WTC11 (cell line): ENCODE results near the gene PLA2G4E. TPM values are rescaled to one million over a fixed set of nuclear protein-coding genes. Genes with fewer than 3 reads are reported as not detected.

Source experiments
- ATAC-seq: fragments of 200-7000 bp; cut with Tn5 transposase; 2 replicates; pipeline ENCODE4 v1.10.0; 2021; ENCODE audit warnings: mild to moderate bottlenecking, moderate library complexity
- CTCF ChIA-PET: fragments of 300-600 bp; sonication (Branson Sonifier 250); formaldehyde crosslinking; loops from one replicate; lab custom pipeline; 2021; ENCODE audit warnings: antibody characterized with exemption; lab: Charles Lee
- POLR2A ChIA-PET: fragments of 350-600 bp; sonication (Branson Sonifier 250); formaldehyde crosslinking; loops from one replicate; lab custom pipeline; 2021; ENCODE audit warnings: antibody characterized with exemption; lab: Charles Lee
- DNase-seq: peaks from one replicate; pipeline ENCODE4 v3.0.0; 2021; ENCODE audit warnings: low spot score
- H3K27ac Mint-ChIP-seq: 2 replicates; pipeline ENCODE4 v1.8.0; 2021; ENCODE audit warnings: mixed read lengths
- H3K27me3 Mint-ChIP-seq: 2 replicates; pipeline ENCODE4 v1.8.0; 2021; ENCODE audit warnings: low read depth, mild to moderate bottlenecking, moderate library complexity, mixed read lengths
- H3K36me3 Mint-ChIP-seq: 2 replicates; pipeline ENCODE4 v1.8.0; 2021; ENCODE audit warnings: mixed read lengths
- H3K4me1 Mint-ChIP-seq: 2 replicates; pipeline ENCODE4 v1.8.0; 2022; ENCODE audit warnings: mixed read lengths
- H3K4me3 Mint-ChIP-seq: 2 replicates; pipeline ENCODE4 v1.8.0; 2021; ENCODE audit warnings: mild to moderate bottlenecking, moderate library complexity, mixed read lengths
- H3K9me3 Mint-ChIP-seq: 2 replicates; pipeline ENCODE4 v1.8.0; 2021; ENCODE audit warnings: mixed read lengths
- CREB1 ChIP-seq: sonication (generic); formaldehyde crosslinking; IDR thresholded peaks from 2 replicates; pipeline ENCODE4 v1.8.0; 2023; ENCODE audit warnings: mild to moderate bottlenecking, missing genetic modification reagents
- CTCF ChIP-seq: fragments of 200-600 bp; IDR thresholded peaks from 2 replicates; pipeline ENCODE4 v1.8.0; 2022; ENCODE audit warnings: antibody characterized with exemption
- E2F4 ChIP-seq: sonication (generic); formaldehyde crosslinking; IDR thresholded peaks from 2 replicates; pipeline ENCODE4 v1.8.1; 2022; ENCODE audit warnings: low read depth, mild to moderate bottlenecking, moderate library complexity, missing genetic modification reagents, borderline replicate concordance
- IRF1 ChIP-seq: sonication (generic); formaldehyde crosslinking; IDR thresholded peaks from 2 replicates; pipeline ENCODE4 v1.8.0; 2023; ENCODE audit warnings: missing genetic modification reagents
- JUN ChIP-seq: sonication (generic); formaldehyde crosslinking; IDR thresholded peaks from 2 replicates; pipeline ENCODE4 v1.8.0; 2023; ENCODE audit warnings: mild to moderate bottlenecking, missing genetic modification reagents
- NR3C1 ChIP-seq: sonication (generic); formaldehyde crosslinking; conservative IDR thresholded peaks from 2 replicates; pipeline ENCODE4 v1.8.1; 2023; ENCODE audit warnings: low read depth, mild to moderate bottlenecking, missing genetic modification reagents
- PRDM15 ChIP-seq: sonication (generic); formaldehyde crosslinking; IDR thresholded peaks from 2 replicates; pipeline ENCODE4 v1.8.0; 2022; ENCODE audit warnings: missing genetic modification reagents
- PREB ChIP-seq: sonication (generic); formaldehyde crosslinking; IDR thresholded peaks from 2 replicates; pipeline ENCODE4 v1.8.1; 2022; ENCODE audit warnings: mild to moderate bottlenecking, missing genetic modification reagents, moderate library complexity, borderline replicate concordance
- SOX15 ChIP-seq: fragments of 250-450 bp; sonication (Bioruptor Pico); IDR thresholded peaks from 2 replicates; pipeline ENCODE4 v1.9.0; 2021; ENCODE audit warnings: mild to moderate bottlenecking
- TP53 ChIP-seq: sonication (generic); formaldehyde crosslinking; IDR thresholded peaks from 2 replicates; pipeline ENCODE4 v1.8.1; 2023; ENCODE audit warnings: mild to moderate bottlenecking, missing genetic modification reagents
- ZNF416 ChIP-seq: fragments of 250-450 bp; sonication (Bioruptor Pico); IDR thresholded peaks from 2 replicates; pipeline ENCODE4 v1.9.0; 2021; ENCODE audit warnings: mild to moderate bottlenecking, inconsistent platforms
- total RNA-seq: library from RNA; stranded (reverse); gene quantifications from 3 replicates; pipeline ENCODE4 v1.2.3, GENCODE V29; 2021
- TF ChIP-seq, protein P1 (sequence below): fragments of 250-450 bp; sonication (Bioruptor Pico); IDR thresholded peaks from 2 replicates; pipeline ENCODE4 v1.9.0; 2021; ENCODE audit warnings: mild to moderate bottlenecking
- TF ChIP-seq, protein P2 (sequence below): sonication (generic); formaldehyde crosslinking; IDR thresholded peaks from 2 replicates; pipeline ENCODE4 v1.8.1; 2022; ENCODE audit warnings: mild to moderate bottlenecking, moderate library complexity, missing genetic modification reagents
- TF ChIP-seq, protein P3 (sequence below): fragments of 250-450 bp; sonication (Bioruptor Pico); IDR thresholded peaks from 2 replicates; pipeline ENCODE4 v1.9.0; 2021; ENCODE audit warnings: mild to moderate bottlenecking

The PLA2G4E gene
- total RNA-seq, 1 experiment from 2014 or later = not detected

- no peak for TF ChIP-seq E2F4
- TF ChIP-seq JUN (CRISPR knock-in tag) = no peak
- TF ChIP-seq PRDM15 = no peak
- TF ChIP-seq, protein P1, sequence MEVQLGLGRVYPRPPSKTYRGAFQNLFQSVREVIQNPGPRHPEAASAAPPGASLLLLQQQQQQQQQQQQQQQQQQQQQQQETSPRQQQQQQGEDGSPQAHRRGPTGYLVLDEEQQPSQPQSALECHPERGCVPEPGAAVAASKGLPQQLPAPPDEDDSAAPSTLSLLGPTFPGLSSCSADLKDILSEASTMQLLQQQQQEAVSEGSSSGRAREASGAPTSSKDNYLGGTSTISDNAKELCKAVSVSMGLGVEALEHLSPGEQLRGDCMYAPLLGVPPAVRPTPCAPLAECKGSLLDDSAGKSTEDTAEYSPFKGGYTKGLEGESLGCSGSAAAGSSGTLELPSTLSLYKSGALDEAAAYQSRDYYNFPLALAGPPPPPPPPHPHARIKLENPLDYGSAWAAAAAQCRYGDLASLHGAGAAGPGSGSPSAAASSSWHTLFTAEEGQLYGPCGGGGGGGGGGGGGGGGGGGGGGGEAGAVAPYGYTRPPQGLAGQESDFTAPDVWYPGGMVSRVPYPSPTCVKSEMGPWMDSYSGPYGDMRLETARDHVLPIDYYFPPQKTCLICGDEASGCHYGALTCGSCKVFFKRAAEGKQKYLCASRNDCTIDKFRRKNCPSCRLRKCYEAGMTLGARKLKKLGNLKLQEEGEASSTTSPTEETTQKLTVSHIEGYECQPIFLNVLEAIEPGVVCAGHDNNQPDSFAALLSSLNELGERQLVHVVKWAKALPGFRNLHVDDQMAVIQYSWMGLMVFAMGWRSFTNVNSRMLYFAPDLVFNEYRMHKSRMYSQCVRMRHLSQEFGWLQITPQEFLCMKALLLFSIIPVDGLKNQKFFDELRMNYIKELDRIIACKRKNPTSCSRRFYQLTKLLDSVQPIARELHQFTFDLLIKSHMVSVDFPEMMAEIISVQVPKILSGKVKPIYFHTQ (CRISPR knock-in tag) = no peak
- TF ChIP-seq IRF1 = no peak
- TF ChIP-seq PREB = no peak
- no peak for TF ChIP-seq CREB1
Observed at GRCh38 chr15:41957021-41957897, 63.6 kb downstream of the PLA2G4E start (continued).

DNA sequence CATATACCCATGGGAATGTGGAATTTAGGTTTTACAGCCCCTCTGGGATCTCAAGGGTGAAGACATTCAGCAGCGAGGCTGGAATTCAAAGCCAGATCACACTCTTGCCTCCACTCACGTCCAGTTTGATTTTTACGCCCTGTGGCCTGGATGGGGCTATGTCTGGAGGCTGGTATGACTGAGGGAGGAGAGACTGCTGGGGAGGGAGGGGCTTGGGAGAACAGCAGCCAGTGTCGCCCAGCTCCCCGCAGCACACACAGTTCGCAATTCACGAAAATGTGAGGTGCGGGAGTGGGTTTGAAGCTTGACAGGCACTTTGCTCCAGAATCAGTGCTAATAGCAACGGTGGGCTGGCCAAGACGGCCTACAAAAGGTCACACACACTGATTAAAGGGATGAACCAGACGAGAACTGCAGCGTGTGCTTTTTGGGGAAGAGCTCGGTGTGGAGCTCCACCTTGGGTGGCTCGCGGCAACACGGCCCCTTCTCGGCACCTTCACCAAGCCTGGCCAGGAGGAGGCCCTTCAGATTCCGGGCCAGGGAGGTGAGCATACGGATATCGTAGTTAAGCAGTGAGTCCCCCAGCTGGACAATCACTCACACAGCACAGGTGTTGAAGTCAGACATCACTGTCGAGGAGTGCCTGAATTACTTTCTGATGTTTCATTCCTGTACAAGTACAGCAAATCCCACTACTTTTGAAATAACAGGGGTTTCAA lies 64.9 kb downstream of the PLA2G4E start:
- no peak overlapping the region for H3K4me3 Mint-ChIP-seq
- H3K27me3 Mint-ChIP-seq = no peaks in the 10 kb centered on the region
- ChIA-PET CTCF (interaction anchor here (0.8 to 2.3 kb wide), 17 partner anchors 8 to 182 kb away, joined by 3 to 18 read pairs (median 3); partner anchors contain the start of genes EHD4 and MAPKBP1), POLR2A (no interaction called here)
- no peaks in the 10 kb centered on the region for H3K9me3 Mint-ChIP-seq
- peaks cover 16% of the 10 kb centered on the region for H3K36me3 Mint-ChIP-seq
- H3K4me1 Mint-ChIP-seq = peaks cover 19% of the 10 kb centered on the region
- ATAC-seq (peak; percentile 95), DNase-seq (peak; percentile 54)
- TF ChIP-seq, protein P2, sequence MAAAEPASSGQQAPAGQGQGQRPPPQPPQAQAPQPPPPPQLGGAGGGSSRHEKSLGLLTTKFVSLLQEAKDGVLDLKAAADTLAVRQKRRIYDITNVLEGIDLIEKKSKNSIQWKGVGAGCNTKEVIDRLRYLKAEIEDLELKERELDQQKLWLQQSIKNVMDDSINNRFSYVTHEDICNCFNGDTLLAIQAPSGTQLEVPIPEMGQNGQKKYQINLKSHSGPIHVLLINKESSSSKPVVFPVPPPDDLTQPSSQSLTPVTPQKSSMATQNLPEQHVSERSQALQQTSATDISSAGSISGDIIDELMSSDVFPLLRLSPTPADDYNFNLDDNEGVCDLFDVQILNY (CRISPR knock-in tag) = no peak
- TF ChIP-seq NR3C1 (CRISPR knock-in tag) = no peak
- no peak for TF ChIP-seq ZNF416 (CRISPR knock-in tag)
- TF ChIP-seq, protein P3, sequence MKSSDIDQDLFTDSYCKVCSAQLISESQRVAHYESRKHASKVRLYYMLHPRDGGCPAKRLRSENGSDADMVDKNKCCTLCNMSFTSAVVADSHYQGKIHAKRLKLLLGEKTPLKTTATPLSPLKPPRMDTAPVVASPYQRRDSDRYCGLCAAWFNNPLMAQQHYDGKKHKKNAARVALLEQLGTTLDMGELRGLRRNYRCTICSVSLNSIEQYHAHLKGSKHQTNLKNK (CRISPR knock-in tag) = no peak
- no peak for TF ChIP-seq SOX15 (CRISPR knock-in tag)
- no peak for TF ChIP-seq CTCF
- TF ChIP-seq TP53 (CRISPR knock-in tag) = no peak
- H3K27ac Mint-ChIP-seq = peak overlapping the region; percentile 91
